Gastroesophageal sphincter (tissue), 4 donors: ENCODE results near the gene RAMACL. TPM values are rescaled to one million over a fixed set of nuclear protein-coding genes. Genes with fewer than 3 reads are reported as not detected.

ENCODE experiments used
- ATAC-seq: fragments of 150-250 bp; one replicate; pipeline ENCODE4 v1.9.1; 2016; ENCODE audit warnings: mild to moderate bottlenecking, moderate library complexity
- H3K27ac ChIP-seq, 4 donors: fragments of 200-600 bp; sonication (generic) in 3 of 4; 1 replicate in 3 of 4; 2 replicates in 1 of 4; pipeline ENCODE4 v1.5.1; 2016 to 2019
- H3K27me3 ChIP-seq: fragments of 200-600 bp; sonication (generic); one replicate; pipeline ENCODE4 v1.5.1; 2019
- H3K36me3 ChIP-seq, 2 donors: fragments of 200-600 bp; sonication (generic); one replicate each; pipeline ENCODE4 v1.5.1; 2019; ENCODE audit warnings: control low read depth in 1 of 2
- H3K4me1 ChIP-seq, 3 donors: fragments of 200-600 bp; sonication (generic); 1 replicate in 2 of 3; 2 replicates in 1 of 3; pipeline ENCODE4 v1.5.1; 2016 to 2019; ENCODE audit warnings: control low read depth in 2 of 3
- H3K4me3 ChIP-seq, 2 donors: fragments of 200-600 bp; sonication (generic); one replicate each; pipeline ENCODE4 v1.5.1; 2019; ENCODE audit warnings: mild to moderate bottlenecking in 1 of 2, moderate library complexity in 1 of 2
- H3K9me3 ChIP-seq, 3 donors: fragments of 200-600 bp; sonication (generic); one replicate each; pipeline ENCODE4 v1.5.1; 2017 to 2019; ENCODE audit warnings: control low read depth in 2 of 3
- CTCF ChIP-seq, 4 experiments: fragments of 200-600 bp in 2 of 4; fragments of 450-650 bp in 2 of 4; sonication (generic) in 1 of 4; IDR thresholded peaks; one replicate each; pipeline ENCODE4 v1.5.1; 2017 to 2019; ENCODE audit warnings: antibody characterized with exemption in 4 of 4, mild to moderate bottlenecking in 2 of 4, moderate library complexity in 2 of 4
- EP300 ChIP-seq: sonication (generic); formaldehyde crosslinking; IDR thresholded peaks from one replicate; pipeline ENCODE4 v1.6.1; 2017; ENCODE audit warnings: antibody characterized with exemption, mild to moderate bottlenecking
- POLR2A ChIP-seq, 2 donors: fragments of 450-650 bp; IDR thresholded peaks; one replicate each; pipeline ENCODE4 v1.6.1; 2017; ENCODE audit warnings: antibody characterized with exemption in 2 of 2, mild to moderate bottlenecking in 2 of 2, moderate library complexity in 1 of 2
- POLR2AphosphoS5 ChIP-seq: sonication (generic); formaldehyde crosslinking; IDR thresholded peaks from one replicate; pipeline ENCODE4 v1.6.1; 2017; ENCODE audit warnings: antibody characterized with exemption
- WGBS, 2 donors: methylation state at CpG; one replicate each; pipeline ENCODE4 v1.1.5; 2018; ENCODE audit warnings: low coverage in 1 of 2; 5-methylcytosine and 5-hydroxymethylcytosine counted together
- total RNA-seq, 4 donors: library from RNA; depleted of rRNA; stranded (reverse); fragments of >200 nt; gene quantifications; one replicate each; pipeline ENCODE4 v1.1.0, GENCODE V29; 2016

RAMACL gene
- total RNA-seq, 4 donors from 2014 or later, result 0.27 to 2.5 (median 1.7) TPM

- Histone ChIP-seq H3K4me1 (peaks cover 4 to 82% (median 14%) of the 10 kb centered on the region in 3 donors), H3K9me3 (no peaks in the 10 kb centered on the region), H3K27me3 (no peaks in the 10 kb centered on the region), H3K27ac (no peak overlapping the region), H3K36me3 (peaks cover 0 to 8% of the 10 kb centered on the region in 2 donors), H3K4me3 (no peak overlapping the region)
- ATAC-seq, result no peak
- WGBS, 2 donors, result 92 to 100% methylated on average over 1 to 7 of the region's 7 CpGs
- TF ChIP-seq POLR2AphosphoS5 (no peak), EP300 (no peak), POLR2A (IDR thresholded peaks at IDR 0.05) (no peak), CTCF (IDR thresholded peaks at IDR 0.05) (no peak)
Observed at GRCh38 chr6:166617359-166617758, 30.9 kb upstream of the RAMACL start.

GRCh38 chr6:166616261-166617238 is 30.1 kb upstream of the RAMACL start:
- whole genome bisulfite sequencing, 2 donors, result 98 to 100% methylated on average over 2 to 12 of the region's 22 CpGs
- Histone ChIP-seq H3K4me1 (peaks cover 4 to 80% (median 14%) of the 10 kb centered on the region in 3 donors), H3K36me3 (peaks cover 0 to 8% of the 10 kb centered on the region in 2 donors), H3K27me3 (no peaks in the 10 kb centered on the region), H3K9me3 (no peaks in the 10 kb centered on the region), H3K27ac (peak overlapping the region in 2 of 4 donors; percentile 21 to 64), H3K4me3 (no peak overlapping the region)
- ATAC-seq, result no peak
- no peak for TF ChIP-seq CTCF (IDR thresholded peaks at IDR 0.05)
- no peak for TF ChIP-seq POLR2A (IDR thresholded peaks at IDR 0.05)
- no peak for TF ChIP-seq POLR2AphosphoS5
- TF ChIP-seq EP300, result no peak

- Histone ChIP-seq H3K27me3 (no peaks in the 10 kb centered on the region), H3K36me3 (peaks cover 0 to 8% of the 10 kb centered on the region in 2 donors), H3K4me1 (peaks cover 4 to 67% (median 6%) of the 10 kb centered on the region in 3 donors), H3K9me3 (no peaks in the 10 kb centered on the region), H3K4me3 (no peak overlapping the region), H3K27ac (peak overlapping the region in 3 of 4 donors; percentile 56 to 64 (median 64))
- peak; percentile 49 for ATAC-seq
- no peak for TF ChIP-seq CTCF (IDR thresholded peaks at IDR 0.05)
- no peak for TF ChIP-seq EP300
- TF ChIP-seq POLR2AphosphoS5, result peak; percentile 84
- TF ChIP-seq POLR2A (IDR thresholded peaks at IDR 0.05), result no peak
- 76 to 84% methylated on average over 7 to 15 of the region's 21 CpGs for WGBS, 2 donors
Observed at GRCh38 chr6:166615059-166615770, 28.7 kb upstream of the RAMACL start.

- Histone ChIP-seq H3K9me3 (no peaks in the 10 kb centered on the region), H3K4me1 (peaks cover 3 to 61% (median 4%) of the 10 kb centered on the region in 3 donors), H3K27me3 (no peaks in the 10 kb centered on the region), H3K4me3 (no peak overlapping the region), H3K36me3 (peaks cover 0 to 8% of the 10 kb centered on the region in 2 donors), H3K27ac (peak overlapping the region in 3 of 4 donors; percentile 38 to 64 (median 56))
- ATAC-seq, result no peak
- TF ChIP-seq EP300, result no peak
- no peak for TF ChIP-seq POLR2A (IDR thresholded peaks at IDR 0.05)
- TF ChIP-seq CTCF (IDR thresholded peaks at IDR 0.05), result no peak
- no peak for TF ChIP-seq POLR2AphosphoS5
- WGBS, 2 donors, result 89 to 100% methylated on average over 2 to 9 of the region's 10 CpGs
Observed at GRCh38 chr6:166614589-166614988, 28.1 kb upstream of the RAMACL start.
